Dedifferentiated amniotic fluid mesenchymal stem cell (primary cell): ENCODE measurements around the gene ABI2.
"Not testable (repeated sequence)": the region's sequence is repeated elsewhere in the genome, so short reads cannot be mapped to it uniquely, and the experiment has no call there.

ENCODE experiments used
- DNase-seq: peaks from one replicate; pipeline ENCODE4 v3.0.0-alpha.2; 2016; ENCODE audit errors: extremely low spot score

Gene ABI2

DNA sequence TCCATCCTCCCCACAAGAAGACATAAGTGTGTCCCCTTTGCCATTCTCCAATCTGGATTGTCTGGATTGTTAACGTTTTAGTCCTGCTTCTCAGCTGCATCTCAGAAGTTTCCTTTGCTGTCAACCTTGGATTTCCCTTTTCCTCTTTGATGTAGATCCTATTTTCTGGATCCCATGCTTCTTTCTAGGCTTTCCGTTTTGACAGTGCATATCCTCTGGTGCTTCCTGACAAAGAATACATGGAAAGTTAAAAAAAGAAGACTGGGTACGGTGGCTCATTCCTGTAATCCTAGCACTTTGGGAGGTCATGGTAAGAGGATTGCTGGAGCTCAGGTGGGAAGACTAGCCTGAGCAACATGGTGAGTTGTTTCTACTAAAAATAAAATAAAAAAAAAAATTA, 26.8 kb downstream of the ABI2 start:
- DNase-seq = no peak

DNA sequence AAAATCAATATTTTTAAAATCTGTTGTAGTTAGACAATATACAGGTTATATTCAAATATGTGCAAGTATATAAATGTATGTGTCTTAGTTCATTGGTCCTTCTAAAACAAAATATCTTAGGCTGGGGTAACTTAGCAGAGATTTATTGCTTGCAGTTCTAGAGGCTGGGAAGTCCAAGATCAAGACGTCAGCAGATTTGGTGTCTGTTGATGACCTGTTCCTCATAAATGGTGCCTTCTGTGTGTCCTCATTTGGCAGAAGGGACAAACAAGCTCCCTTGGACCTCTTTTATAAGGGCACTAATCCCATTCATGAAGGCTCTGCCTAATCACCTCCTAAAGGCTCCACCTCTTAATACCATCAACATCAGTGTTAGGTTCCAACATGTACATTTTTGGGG, 31.3 kb downstream of the ABI2 start:
- DNase-seq = no peak

DNA sequence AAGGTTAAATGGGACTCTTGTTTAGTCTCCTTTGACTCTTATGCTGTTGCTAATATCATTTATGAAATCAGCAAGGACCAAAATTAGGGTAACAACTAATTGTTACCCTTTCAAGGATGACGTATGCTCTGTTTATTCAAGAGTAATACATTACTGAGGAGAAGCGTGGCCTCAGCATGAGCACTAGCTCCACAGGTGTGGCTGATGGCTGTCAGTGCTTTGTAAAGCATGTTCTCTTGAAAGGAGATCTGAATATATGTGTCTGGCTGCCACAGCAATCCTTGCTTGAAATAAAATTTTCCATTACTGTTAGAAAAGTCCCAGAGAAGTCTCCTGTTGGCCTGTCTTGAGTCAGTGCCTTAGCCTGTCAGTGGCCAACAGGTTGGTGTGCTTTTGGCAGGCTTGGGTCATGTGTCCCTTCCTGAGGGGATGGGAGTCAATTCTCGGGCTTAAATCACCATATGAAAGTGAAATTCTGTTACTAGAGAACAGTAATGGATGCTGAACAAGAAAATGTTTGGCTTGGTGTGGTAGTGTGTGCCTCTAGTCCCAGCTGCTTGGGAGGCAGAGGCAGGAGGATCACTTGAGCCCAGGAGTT, 32.7 kb downstream of the ABI2 start:
- DNase-seq = no peak

DNA sequence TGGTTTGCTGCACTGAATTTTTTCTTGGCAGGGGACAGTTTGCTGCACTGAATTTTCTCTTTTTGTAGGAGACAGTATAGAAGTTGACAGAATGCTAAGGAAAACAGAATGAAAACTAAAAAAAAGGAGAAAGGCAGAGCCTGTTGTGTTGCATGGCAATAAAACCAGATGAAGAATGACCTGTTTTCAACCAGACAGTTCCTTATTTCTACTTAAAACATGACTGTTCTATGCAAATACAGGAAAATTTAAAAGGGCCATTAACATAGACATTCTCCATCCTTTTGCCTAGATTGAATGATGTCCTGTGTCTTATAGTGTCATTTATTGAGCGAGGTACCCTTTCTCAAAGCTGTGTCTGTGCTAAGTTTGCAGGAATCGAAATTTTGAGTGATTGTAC, 33.3 kb downstream of the ABI2 start:
- no peak for DNase-seq

DNA sequence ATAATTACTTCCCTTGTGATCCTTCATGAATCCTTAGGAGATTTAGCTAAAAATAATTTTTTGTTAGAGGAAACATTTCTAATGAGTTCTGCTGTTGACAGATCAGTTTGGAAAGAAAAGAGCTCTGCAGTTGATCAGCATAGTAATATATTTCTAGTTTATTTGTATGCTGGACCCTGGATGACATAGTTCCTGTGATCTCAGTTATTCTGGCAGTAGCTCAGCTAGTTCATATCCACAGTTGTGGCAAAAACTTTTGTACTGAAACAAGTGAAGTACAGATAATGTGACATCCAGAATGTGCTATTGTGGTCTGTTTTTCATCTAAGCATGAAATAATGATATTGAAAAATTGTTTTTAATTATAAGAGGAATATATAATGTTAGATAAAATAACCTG, 33.7 kb downstream of the ABI2 start:
- DNase-seq = no peak

DNA sequence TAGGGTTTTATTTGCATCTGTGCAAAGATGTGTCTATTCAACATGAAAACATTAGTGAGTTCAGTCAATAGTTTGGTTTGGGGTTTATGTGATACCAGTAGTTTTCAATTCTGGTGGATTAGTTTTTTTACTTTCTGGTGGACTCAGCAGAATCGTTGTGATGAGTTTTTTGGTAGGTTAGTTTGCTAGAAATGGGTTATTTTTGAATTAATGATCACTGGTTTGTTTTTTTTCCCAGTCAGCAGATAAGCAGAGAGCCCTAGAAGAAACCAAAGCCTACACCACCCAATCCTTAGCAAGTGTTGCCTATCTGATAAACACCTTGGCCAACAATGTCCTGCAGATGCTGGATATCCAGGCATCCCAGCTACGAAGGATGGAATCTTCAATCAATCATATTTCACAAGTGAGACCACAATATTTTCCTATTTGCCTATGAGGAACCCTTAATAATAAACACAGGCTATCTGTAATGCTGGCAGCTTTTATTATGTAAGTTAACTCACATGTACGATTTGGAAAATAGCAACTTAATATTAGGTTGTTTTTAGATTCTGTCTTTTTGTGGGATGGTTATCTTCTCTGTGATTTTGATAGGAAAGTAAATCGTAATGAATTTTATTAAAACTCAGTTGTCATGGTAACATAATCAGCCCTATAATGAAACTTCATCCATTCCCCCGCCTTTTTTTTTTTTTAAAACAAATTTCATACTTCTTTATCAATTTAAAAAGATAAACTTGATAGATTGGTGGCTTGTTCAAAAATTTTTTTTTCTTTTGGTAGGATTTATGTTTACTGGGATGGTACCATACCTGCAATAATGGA, 38.7 kb downstream of the ABI2 start:
- no peak for DNase-seq

DNA sequence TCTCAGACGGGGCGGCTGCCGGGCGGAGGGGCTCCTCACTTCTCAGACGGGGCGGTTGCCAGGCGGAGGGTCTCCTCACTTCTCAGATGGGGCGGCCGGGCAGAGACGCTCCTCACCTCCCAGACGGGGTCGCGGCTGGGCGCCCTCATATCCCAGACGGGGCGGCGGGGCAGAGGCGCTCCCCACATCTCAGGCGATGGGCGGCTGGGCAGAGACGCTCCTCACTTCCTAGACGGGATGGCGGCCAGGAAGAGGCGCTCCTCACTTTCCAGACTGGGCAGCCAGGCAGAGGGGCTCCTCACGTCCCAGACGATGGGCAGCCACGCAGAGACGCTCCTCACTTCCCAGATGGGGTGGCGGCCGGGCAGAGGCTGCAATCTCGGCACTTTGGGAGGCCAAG, 44.5 kb downstream of the ABI2 start:
- DNase-seq = not testable (repeated sequence)

DNA sequence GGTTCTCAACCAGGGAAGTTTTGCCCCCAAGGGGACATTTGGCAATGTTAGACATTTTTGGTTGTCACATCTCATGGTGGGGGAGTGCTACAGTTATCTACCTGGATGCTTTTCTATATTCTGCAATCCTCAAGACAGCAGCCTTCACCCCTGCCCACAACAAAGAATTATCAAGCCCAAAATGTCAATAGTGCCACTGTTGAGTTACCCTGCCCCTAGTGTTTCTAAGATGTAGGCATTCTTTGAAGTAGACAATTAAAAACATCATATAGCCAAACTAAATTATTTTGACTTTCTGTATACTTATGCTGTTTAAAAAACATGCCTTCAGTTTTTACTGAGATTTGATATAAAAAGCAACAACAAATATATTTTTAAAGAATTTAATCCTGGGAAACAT, 48.0 kb downstream of the ABI2 start:
- DNase-seq = no peak

DNA sequence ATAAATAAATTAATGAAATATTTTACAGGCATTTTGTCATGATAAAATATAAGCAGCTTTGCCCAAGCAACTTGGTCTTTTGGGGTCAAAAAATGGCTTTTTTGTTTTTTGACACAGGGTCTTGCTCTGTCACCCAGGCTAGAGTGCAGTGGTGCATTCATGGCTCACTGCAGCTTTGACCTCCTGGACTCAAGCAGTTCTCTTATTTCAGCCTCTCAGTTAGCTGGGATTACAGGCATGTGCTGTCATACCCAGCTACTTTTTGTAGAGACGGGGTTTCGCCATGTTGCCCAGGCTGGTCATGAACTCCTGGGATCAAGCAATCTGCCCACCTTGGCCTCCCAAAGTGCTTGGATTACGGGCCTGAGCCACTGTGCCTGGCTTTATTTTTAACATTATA, 51.0 kb downstream of the ABI2 start:
- no peak for DNase-seq

DNA sequence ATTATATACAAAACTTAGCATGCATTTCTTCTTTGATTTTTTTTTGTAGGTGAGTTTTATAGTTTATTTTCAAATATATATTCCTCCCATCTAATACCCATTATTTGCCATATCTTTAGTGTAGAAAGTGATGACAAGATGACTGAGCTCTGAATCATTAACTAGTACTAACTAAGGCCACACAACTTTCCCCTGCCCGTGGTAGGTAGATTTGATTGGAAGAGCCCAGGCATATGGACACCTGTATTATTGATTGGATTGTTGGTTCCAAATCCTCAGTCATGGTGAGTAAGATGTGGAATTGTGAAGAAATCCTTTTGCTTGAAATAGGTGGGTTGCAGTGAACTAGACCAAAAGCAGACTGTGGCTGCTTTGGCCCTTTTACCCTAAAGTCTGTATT, 54.8 kb downstream of the ABI2 start:
- no peak for DNase-seq

DNA sequence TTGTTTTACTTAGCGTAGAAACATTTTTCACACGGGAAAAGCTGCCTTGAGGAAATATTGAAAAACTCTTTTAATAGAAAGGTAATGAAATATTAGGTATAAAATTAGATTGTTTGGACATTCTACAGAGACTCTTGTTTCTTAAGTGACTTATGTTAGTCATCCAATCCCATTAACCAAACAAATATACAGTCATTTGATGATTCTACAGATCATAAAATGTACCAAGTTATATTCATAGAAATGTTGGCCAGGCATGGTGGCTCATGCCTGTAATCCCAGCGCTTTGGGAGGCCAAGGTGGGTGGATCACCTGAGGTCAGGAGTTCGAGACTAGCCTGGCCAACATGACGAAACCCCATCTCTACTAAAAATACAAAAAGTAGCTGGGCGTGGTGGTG, 60.0 kb downstream of the ABI2 start:
- DNase-seq = not testable (repeated sequence)

DNA sequence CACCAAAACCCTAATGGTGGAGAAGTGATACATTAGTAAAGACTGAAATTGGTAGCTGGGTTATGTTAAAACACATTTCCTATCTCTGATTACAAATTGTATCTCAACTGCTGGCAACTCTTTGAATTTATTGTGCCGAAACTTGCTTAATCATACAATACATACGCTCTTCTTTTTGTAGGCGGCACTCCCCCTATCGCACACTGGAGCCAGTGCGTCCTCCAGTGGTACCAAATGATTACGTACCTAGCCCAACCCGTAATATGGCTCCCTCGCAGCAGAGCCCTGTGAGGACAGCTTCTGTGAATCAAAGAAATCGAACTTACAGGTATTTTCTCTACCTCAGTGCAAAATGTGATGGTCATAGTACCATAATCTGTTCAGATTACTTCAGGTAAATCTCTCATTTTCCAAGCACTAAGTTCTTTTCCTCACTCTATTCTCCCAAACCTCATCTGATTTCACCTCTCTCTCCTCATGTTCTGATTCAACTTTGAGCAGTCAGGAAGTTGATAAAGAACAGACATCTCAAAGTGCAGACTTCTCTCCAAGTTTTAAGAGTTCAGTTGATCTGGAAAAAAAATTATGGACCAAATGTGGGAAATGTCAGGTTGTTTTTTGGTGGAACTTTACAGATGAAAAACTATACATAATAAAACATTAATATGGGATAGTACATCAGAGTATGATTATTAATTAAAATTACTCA, 66.5 kb downstream of the ABI2 start:
- no peak for DNase-seq

DNA sequence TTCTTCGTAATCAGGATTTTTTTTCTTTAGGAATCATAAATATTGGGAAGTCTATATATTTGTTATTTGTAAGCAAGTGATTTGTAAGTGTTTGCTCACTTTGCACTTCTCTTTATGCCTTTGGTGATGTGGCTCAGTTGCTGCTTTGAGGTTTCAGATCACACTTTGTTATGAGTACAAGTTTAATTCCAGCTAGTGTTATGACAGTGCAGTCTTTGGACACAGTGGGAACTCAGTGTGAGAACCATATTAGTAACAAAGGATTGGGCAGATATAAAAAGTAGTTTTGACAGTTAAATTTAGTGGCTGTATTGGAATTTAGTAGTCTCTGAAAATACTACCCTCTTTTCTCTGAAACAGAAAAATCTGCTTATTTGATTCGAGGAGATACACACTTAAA, 67.7 kb downstream of the ABI2 start:
- no peak for DNase-seq

DNA sequence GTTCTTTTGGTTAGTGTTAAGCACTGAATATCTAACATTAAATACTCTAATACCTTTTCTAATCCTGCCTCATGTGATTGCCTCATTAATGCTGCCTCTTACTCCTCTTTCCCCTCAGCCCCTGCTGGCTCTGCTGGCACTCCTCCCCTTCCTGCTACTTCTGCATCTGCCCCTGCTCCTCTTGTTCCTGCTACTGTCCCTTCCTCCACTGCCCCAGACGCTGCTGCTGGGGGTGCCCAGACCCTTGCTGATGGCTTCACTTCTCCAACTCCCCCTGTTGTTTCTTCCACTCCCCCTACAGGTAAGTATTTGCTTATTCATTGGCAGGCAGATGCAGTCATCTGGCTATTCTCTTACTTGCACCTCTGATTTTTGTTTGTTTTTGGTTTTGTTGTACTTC, 68.5 kb downstream of the ABI2 start:
- no peak for DNase-seq

DNA sequence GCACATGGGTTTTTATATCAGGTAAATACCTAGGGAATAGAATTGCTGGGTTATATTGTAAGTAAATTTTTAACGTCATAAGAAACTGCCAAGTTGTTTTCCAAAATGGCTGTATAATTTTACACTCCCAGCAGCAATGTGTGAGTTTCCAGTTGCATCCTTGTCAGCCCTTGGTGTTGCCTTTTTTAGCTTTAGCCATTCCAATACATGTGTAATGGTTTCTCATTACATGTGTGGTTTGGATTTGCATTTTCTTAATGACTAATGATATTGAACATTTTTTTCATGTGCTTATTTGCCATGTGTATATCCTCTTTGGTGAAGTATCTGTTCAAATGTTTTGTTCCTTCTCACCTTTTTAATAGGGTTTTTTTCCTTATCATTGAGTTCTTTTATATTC, 70.8 kb downstream of the ABI2 start:
- no peak for DNase-seq

DNA sequence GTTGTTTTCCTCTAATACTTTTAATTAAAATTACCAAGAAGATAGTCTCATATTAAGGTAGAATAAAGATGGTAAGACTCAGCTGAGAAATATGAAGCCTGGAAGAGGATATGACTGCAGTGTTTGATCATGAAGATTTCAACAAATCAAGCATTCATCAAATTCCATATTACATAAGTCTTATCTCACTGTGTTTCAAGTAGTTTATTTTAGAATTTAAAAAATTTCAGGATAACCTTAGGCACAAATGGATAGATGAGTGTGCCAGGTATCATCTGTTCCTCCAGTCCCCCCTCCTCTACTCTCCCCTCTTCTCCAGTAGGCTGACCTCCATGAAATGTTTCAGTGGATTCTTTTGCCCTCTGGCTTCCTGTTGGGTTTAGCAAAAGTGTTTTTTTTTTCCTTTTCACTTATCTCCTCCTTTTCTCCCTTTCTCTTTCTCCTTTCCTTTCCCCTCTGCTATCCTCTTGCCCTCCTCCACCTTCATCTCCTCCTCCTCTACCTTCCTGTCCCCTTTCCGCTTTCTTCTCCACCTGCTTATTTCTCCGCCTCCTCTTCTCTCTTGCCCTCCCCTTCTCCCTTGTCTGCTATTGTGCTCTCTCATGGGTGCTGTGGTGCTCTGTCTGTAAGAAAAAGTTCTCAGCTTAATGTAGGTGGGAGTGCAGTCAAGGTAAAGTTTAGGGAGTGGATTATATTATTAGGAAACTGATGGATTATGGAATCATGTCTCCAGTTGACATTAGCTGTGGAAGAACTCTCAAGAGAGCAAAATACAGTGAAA, 72.8 kb downstream of the ABI2 start:
- DNase-seq = no peak

DNA sequence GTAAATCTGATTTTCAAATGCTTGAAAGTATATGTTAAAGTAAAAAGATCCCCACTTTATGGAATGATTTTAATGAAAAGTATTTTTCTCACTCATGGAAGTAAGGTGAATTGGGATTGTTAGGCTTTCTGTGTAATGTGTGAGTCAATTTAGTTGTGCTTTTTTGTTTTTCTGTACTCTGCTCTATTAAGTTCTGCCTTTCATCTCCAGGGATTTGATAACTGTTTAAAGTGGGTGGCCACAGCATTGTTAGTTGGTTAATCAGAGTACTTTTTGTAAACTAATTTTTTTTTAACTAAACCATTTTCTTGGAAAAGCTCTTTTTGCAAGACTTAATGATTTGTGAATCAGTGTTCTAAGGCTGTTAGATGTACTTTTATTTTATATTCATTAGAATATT, 76.8 kb downstream of the ABI2 start:
- DNase-seq = no peak

DNA sequence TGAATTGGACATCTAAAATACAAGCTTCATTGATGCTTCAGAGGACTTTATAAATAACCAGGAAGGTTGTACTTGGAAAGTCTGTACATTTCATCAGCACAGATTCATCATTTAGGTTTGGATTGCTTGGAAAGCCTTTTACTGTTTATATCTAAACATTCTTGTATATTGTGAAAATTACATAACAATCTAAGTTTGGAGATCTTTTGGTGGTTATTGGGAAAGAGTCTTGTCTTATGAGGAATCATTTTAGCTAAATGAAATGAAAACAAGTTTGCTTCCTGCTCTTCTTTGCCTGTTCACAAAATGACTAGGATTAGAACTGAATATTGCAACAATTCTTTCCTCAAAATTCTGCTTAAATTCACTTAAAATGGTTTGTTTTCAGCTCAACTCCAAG, 79.3 kb downstream of the ABI2 start:
- no peak for DNase-seq

DNA sequence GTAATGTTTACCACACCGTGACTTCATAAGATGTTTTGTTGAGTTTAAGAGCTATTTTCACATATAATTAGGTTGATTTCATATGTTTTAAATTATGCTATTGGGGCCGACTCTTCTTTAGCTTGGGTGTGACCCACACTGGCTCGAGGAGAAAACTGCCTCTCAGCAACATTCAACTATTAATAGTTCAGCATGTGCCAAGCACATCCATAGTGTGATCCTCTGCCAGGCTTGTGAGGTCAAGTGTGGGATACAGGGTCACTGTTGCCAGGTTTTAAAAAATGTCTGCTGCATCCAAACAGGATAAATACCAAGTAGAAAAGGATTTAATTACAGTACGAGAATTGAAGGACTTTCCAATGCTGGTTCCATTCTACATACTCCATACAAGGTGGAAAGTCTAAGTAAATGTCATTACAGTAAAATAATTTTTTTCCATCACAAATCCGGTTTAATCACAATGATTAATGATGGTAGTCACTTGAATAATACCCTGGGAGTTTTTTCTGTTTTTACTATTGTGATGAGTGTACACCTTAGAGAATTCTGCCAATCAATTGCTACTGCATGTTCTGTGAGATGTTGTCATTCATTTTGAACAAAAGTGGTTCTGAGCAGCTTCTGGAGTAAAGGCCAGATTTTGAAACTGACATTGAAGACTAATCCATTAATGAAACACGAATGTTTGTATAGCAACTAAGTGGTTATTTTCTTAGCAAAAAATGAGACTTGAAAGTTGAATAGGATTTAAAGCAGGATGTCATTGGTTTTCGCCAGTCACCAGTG, 84.5 kb downstream of the ABI2 start:
- no peak for DNase-seq

DNA sequence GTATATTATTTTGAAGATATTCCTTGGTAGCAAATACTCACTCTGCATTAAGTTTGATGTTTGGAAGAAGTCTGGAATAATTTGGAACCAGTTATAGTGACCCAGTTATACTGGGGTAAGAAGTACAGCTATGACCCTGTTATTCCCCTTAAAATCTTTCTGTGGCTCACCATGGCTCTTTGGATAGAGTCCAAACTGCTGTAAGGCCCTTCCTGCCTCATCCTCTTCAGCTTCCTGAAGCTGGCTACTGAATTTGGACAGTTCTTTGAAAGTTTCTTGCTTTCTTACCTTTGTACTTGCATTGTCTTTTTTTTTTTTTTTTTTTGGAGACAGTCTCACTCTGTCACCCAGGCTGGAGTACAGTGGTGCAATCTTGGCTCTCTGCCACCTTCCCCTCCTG, 85.6 kb downstream of the ABI2 start:
- DNase-seq = no peak

DNA sequence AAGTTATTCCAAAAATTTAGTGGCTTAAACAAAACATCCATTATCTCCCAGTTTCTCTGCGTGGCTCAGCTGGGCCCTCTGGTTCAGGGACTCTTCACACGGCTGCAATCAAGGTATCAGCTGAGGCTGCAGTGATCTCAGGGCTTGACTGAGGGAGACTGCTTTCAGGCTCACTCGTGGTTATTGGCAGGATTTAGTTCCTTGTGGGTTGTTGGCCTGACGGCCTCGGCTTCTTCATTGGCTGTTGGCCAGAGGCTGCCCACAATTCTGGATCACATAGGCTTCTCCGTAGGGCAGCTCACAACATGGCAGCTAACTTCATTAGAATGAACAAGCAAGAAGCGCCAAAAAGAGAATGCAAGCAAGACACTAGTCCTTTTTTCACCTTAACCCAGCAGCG, 90.1 kb downstream of the ABI2 start:
- no peak for DNase-seq

DNA sequence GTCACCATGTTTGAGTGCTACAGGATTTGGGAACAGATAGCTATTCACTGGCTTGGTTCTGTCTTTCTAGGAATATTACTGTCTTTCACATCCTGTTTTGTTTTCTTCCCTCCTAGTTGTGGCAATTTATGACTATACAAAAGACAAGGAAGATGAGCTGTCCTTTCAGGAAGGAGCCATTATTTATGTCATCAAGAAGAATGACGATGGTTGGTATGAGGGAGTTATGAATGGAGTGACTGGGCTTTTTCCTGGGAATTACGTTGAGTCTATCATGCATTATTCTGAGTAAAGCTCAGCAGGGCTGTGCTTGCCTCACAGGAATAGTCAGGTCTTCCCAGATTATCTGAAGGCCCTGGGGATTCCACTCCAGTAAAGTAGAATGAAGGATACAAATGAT, 98.9 kb downstream of the ABI2 start:
- DNase-seq = no peak
